HG03575 (cell line): ENCODE measurements around the gene PDCD7.
"Not testable (repeated sequence)": the region's sequence is repeated elsewhere in the genome, so short reads cannot be mapped to it uniquely, and the experiment has no call there.

Source experiments
- ATAC-seq: cut with Tn5 transposase; IDR thresholded peaks from one replicate; pipeline ENCODE4 v1.9.1; 2021; ENCODE audit not compliant: unreplicated experiment, insufficient number of reproducible peaks, low FRiP score; ENCODE audit errors: extremely low read depth

Gene PDCD7

DNA sequence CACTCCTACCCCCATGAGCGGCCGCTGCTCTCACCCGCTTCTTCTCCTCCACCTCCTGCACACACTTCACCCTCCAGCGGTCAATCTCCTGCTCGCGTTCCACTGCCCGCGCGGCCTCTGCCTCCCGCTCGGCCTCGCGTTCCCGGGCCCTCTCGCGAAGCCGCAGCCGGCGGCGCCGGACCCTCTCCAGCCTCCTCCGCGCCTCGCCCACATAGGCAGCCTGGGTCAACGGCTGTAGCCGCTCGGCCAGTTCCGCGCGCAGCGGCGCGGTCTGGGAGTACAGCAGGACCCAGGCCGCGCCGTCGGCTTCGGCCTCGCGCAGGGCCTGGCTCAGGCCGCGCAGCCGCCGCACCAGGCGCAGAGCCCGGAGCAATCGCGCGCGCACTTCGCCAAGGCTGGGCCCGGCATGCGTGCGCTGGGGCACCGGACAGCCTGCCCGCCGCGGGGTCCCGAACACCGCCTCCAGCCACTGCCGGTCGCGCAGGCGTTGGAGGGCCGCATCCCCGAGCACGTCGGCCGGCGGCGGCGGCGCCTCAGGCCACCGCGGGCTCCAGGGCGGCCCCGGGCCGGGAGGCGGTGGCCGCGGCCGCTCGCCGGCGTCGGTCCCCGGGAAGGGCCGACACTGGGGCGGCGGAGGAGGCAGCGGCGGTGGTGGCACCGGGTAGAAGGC is 595 bp downstream of the PDCD7 start:
- ATAC-seq, result no peak

DNA sequence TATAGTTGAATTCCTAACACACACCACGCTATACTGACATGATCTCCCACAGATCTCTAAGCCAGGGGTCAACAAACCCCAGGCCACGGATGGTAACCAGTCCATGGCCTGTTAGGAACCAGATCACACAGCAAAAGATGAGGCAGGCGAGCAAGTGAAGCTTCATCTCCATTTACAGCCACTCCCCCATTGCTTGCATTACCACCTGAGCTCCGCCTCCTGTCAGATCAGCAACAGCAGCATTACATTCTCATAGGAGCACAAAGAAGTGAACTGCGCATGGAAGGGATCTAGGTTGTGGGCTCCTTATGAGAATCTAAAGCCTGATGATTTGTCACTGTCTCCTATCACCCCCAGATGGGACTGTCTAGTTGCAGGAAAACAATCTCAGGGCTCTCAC is 2.7 kb downstream of the PDCD7 start:
- no peak for ATAC-seq

DNA sequence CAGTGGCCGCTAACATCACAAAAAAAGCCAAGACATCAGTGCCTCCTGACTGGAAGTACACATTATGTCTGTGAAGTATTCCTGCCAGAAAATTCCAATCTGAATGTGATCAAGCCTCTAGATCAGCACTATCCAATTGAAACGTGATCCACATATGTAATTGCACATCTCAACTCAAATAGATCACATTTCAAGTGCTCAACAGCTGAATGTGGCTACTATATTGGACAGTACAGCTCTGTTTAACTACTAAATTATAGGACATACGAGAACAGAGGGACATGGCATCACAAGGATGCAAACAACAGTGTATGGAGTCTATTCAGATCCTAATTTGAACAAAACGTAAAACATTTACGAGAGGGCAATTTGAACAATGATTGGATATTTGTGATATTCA is 18.1 kb downstream of the PDCD7 start:
- ATAC-seq, result no peak

DNA sequence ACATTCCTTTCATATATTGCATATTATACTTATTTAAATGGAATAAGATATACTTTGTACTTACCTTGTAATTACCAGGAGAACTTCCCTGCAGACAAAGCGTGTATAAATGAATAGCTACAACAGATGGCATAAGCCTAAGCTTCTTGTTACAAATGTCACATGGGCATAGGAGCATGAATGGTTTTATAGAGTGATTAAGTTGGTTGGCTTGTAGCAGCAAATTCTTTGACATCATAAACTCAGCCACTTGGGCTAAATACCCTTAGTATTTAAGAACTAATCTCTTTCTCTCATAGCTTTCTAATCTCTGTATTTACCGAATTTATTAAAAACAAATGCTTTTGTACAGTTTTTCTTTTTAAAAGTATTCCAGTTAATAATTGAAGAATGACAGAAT is 18.5 kb downstream of the PDCD7 start, which contains the start of gene UBAP1L:
Gene UBAP1L (minus strand): TSS at position 115 of the 400 bp plus-strand sequence. CDS start 8,985 bp downstream, outside the sequence.
- ATAC-seq, result no peak

DNA sequence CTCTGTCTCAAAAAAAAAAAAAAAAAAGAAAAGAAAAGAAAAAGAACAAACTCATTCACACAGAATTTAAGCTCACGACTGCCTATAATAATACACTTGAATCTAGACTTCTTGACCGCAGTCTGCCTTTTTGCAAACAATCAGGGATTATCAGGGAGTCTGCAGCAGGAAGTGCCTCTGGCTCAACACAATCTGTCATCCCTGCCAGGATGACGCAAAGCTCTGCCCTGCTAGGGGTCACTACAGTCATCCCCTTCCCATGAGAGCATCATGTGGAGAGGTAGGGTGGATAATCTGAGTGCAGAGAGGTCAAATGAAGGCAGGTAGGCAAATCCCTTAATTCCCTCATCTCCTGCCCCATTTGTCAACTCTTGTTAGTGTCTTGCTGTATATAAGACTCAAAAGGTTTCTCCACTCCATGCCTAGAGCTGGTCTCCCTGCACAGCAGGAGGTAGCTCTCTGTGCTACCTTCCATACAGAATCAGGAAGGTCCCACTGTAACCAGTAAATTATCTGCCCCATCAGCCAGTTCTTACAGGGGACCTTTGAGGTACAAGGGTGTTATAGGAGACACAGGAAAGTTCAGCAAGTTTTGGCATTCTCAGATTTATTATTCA is 22.8 kb downstream of the PDCD7 start:
- no peak for ATAC-seq

DNA sequence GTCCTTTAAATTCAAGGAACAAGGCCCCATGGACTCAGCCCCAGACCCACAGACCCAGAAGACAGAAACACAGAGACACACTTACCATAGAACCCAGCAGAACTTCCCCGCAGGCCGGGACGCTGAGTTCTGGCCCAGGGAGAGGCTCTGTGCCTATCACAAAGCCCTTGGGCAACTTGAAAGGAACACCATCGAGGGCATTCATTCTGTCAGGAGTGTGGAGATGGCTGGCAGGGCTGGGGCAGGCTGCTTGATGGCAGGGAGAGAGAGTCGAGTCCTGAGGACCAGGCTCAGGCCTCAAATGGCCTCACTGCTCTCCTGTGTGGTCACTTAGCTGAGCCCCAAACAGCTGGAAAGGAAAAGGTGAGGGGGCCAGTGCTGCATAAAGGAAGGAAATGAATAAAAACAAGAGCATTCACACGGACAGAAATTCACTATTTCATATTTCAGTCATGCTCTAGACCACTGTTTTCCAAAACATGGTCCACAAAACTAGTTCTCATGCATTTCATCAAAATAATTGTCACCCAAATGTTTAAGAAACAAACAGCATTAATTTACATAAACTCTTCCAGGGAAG is 27.5 kb downstream of the PDCD7 start:
- ATAC-seq, result no peak

DNA sequence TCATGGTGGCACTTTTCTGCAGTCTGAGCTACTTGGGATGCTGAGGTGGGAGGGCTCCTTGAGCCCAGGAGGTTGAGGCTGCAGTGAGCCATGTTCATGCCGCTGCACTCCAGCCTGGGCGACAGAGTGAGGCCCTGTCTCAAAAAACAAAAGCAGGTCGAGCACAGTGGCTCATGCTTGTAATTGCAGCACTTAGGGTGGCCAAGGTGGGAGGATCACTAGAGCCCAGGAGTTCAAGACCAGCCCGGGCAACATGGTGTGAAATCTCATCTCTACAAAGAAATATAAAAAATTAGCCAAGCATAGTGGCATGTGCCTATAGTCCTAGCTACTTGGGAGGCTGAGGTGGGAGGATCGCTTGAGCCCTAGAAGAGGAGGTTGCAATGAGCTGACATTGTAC is 28.6 kb downstream of the PDCD7 start:
- ATAC-seq, result no peak

DNA sequence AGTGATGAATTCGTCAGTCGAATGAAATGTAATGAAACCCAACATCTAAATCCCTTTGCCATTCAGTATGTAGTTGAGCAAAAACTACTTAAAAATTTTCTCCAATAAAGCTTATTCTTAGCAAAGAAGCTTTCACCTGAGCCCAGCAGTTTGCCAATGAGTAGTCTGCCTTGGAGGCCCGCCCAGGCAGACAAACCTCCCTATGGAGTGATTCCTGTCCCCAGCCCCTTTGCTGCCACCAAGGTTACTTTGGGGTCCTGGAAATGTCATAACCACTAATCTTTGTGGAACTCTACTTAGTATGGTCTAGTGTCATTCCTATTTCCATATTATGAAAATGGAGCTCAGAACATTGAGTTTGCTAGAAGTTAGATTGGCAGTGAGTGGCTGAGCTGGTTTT is 30.7 kb downstream of the PDCD7 start:
- ATAC-seq, result no peak

DNA sequence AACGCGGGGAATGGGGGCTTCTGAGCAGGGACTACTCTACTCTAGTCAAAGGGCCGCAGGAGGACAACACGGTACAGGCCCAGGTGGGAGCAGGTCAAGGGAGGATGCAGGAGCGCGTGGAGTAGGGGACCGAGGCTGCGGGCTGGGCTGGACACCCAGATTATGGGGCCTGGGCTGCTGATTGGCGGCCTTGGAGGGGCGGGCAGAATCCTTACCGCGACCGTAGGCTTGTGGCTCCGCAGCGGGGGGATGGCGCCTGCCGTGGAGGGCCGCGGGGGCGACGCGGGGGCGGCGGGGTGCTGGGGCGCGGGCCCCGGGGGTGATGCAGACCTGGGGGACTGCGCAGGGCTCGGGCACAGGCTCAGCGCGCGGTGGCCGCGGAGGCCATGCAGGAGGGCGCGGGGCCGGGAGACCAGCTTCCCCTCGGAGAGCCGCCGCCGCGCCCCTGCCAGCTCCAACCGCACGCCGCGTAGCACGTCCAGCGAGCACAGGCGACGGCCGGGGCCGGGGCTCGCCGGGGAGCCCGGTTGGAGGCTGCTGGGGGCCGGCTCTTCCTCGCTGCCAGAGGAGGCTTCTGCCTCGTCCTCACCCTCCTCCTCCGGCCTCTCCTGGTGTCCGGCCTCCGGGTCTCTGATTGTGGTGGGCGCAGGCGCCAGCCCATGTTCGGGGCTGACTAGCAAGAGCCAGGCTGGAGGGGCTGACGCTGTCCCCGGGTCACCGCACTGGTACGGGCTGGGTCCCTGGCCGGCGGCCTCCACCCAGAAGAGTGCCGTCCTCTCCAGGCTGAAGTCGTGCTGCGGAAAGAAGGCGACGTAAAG is 31.5 kb downstream of the PDCD7 start:
- ATAC-seq, result no peak

DNA sequence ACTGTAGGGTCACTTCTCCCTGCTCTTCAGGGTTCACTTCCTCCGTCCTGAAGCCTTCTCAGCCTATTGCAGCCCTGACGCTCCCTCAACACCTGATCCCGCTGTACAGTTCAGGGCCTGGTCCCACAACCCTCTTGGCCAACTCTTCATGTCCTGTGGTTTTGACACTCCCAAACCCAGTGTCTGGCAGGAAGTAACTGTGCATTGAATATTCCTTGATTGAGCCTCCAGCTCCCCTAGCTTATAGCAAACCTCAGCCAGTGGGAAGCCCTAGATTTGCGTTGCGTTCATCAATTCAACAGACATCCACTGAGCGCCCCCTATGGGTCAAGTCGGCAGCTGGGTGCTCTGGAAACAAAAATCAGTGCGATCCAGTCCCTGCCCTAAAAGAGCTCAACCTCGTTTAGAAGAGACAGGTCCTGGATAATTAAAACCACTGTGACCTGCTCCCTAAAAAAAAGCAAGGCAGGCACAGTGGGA is 32.2 kb downstream of the PDCD7 start:
- no peak for ATAC-seq

DNA sequence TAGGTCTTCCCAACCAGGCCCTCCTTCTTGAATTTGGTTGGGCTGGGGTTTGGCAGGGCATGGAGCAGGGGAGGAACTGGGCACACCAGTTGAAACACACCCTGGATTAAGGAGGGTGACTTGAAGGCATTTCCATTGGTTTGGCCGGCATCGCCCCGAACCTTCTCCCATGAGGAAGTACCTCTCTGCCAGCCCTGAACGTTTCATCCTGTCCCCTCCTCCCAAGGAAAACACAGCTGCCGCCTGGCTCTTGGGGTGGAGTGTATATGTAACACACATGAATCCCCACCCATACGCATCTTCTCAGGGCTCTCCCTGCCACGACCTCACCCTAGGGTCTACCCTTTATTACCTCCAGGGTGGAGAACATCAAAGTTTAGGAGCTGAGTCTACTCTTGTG is 33.2 kb downstream of the PDCD7 start:
- no peak for ATAC-seq

DNA sequence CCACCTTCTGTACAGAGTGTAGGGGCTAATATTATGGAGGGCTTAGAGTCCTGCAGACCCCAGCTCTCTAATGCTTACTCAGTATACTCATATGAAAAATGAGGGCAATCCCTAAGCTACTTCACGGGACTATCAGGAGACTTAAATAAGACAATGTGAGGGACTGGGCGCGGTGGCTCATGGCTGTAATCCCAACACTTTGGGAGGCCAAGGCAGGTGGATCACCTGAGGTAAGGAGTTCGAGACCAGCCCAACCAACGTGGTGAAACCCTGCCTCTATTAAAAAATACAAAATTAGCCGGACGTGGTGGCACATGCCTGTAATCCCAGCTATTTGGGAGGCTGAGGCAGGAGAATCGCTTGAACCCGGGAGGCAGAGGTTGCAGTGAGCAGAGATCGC is 33.8 kb downstream of the PDCD7 start:
- ATAC-seq, result not testable (repeated sequence)

DNA sequence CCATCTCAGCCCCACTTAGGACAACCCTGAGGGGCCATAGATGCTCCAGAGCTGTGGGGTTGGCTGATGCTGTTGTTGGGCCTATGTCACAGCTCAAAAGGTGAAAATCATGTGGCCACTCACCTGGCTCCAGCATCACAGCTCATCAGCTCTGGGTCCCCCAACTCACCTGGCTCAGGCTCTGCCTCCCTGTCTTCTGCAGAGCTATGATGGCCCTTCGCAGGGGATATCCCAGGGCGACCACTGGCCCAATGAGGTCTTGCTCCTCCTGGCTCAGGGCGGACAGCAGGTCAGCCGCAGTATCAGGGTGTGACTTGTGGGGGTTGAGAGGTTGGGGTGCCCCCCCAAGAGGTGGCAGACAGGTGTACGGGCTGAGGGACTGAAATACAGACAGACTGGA is 34.3 kb downstream of the PDCD7 start:
- ATAC-seq, result no peak

DNA sequence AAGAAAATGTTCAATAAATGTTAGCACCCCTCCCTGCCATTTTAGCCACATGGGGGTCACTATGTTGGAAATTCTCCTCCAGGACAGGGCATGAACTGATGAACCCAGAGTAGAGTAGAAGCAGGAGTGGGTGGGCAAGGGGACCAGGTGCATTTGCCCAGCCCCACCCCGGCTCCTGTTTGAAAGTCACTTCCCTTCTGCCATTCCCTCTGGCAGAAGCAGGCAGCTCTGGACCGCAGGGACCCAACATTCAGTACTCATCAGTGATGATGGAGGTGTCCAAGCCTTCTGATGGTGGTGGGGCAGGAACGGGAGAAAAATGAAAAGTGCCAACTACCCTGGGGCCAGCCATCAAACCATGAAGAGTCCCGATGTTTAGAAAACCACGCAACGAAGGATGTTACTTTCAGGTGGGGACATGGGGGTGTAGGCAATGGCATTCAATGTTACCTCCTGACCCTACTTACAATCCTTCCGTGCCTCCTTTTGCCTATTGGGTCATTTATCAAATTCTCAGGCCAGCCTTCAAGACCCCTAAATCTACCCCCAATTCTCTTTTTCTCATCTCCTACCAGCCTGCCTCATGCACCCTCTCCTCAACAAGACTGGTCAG is 35.9 kb downstream of the PDCD7 start:
- no peak for ATAC-seq

DNA sequence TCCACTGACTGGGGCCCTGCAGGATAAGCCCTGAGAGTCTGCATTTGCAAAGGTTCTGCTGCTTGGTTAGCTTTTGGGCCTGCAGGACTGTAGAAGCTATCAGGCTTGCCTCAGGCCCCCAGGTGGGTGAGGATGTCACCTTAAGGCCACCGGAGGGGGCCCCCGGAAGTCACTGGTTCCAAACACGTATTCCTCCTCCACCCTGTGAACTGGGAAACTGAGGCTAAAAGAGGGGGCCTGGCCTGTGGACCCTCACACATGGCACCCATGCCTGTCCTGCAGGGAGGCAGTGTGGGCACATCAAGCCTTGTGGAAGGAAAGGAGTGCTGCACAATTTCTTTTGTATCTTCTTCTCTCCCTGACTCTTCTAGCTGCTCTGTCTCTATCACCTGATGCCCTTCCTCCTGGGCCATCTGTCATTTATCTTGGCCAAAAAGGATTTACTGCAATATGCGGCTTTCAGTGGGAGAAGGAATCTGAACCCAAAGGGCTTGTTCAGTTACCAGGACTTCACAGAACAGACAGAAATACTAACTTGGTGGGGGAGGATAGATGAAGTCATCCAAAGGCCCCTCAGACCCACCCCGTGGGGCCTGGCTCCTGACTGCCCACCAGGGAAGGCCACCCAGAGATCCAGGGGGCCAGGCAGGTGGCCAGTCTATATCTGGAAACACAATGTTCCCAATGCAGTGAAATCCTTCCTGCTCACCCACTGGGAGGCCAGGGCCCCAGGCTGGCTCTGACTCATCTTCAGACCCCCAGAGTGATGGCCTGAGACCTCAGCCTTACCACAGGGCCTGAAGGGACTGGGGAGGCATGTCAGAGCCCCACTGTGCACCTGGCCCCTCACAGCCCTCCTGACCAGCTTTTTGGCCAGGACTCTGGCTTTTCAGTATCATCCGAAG is 36.9 kb downstream of the PDCD7 start:
- no peak for ATAC-seq

DNA sequence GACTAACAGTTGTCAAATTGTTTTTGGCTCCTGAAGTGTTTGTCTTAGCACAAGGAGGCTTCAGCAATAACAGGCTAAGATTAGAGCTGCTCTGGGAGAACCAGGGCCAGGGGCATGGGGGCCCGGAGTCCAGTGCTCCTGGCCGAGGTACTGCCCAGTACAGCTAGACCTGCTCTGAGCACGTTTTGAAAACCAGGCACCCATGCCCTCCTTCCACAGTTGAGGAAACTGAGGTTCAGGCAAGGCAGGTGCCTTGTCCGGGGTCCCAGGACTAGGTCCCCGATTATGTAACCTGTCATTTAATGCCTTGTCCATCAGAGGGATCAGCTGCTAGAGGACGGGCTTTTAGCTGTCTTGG is 37.9 kb downstream of the PDCD7 start:
- no peak for ATAC-seq

DNA sequence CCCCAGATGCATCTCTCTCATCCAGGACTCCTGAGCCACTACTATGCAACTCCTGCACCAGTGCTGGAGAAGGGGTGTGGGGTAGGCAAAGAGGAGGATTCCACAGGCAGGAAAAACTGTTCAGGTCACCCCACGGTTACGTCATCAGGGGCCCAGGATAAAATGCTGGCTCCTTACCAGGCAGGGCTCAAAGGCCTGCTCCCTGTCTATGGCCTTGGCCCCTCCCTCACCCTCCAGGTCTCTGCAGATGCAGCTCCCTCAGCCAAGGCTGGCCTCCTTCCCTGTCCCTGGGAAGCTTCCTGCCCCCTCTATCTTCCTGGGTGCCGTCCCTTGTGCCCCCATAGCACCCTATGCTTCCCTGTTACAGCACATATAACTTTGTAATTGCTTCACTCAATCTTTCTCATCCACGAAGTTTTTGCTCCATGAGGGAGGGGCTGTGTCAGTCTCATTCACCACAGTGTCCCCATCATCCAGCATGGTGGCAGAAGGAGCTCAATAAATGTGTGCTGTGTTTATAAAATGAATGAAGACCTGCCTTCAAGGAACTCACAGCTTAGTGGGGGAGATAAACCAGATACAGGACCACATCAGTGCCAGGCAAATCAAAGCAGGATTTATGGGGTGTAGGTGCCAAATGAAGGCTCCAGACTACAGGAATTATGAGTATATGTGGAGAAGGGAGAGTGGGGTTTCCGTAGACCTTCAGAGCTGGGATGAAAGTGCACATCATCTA is 38.4 kb downstream of the PDCD7 start:
- ATAC-seq, result no peak
